HCT116 (cell line): ENCODE results near the gene INKA2. TPM values are rescaled to one million over a fixed set of nuclear protein-coding genes. Genes with fewer than 3 reads are reported as not detected.

ENCODE experiments used
- ATAC-seq: fragments of 200-7000 bp; cut with Tn5 transposase; 2 replicates; pipeline ENCODE4 v1.9.1; 2020; ENCODE audit warnings: mild to moderate bottlenecking, moderate library complexity
- BruUV-seq: library from RNA; stranded (reverse); fragments of 400-500 nt; replicated peaks from 2 replicates; lab custom pipeline; 2021; lab: Mats Ljungman, UMichigan
- CTCF ChIA-PET: fragments of 300-600 bp; sonication (Branson Sonifier 250); formaldehyde crosslinking; loops from one replicate; lab custom pipeline; 2021; ENCODE audit warnings: antibody characterized with exemption; lab: Charles Lee
- POLR2A ChIA-PET: fragments of 300-600, 350-600 bp; sonication (Branson Sonifier 250); formaldehyde crosslinking; loops from one replicate; lab custom pipeline; 2021; ENCODE audit warnings: antibody characterized with exemption; lab: Charles Lee
- RAD21 ChIA-PET, 2 experiments: fragments of 300-600 bp; sonication (Branson Sonifier 250); formaldehyde crosslinking; loops; one replicate each; lab custom pipeline; 2023; ENCODE audit warnings: low total read pairs in 2 of 2; ENCODE audit not compliant: uncharacterized antibody in 2 of 2, unreplicated experiment in 2 of 2, low non-redundant PET in 1 of 2; lab: Charles Lee
- DNase-seq: peaks from one replicate; pipeline ENCODE4 v3.0.0-alpha.2; 2010; ENCODE audit warnings: low read depth, low spot score
- H2AFZ ChIP-seq: fragments of 200-600 bp; shearing (Covaris generic), sonication (generic); 2 replicates; pipeline ENCODE4 v1.6.1; 2017; ENCODE audit warnings: low read depth, mixed run types, mixed read lengths, antibody characterized with exemption, low read length; ENCODE audit not compliant: poor library complexity, severe bottlenecking
- H3K27ac ChIP-seq: 2 replicates; pipeline ENCODE4 v1.5.1; 2012; ENCODE audit warnings: low read depth, low read length
- H3K27me3 ChIP-seq: fragments of 200-600 bp; sonication (generic); 2 replicates; pipeline ENCODE4 v1.6.1; 2016; ENCODE audit warnings: mixed run types, low read length, mixed read lengths; ENCODE audit not compliant: insufficient read depth
- H3K36me3 ChIP-seq, 2 experiments: fragments of 200-500 bp in 1 of 2; fragments of 200-600 bp in 1 of 2; sonication (Bioruptor generic) in 1 of 2; sonication (generic) in 1 of 2; 2 replicates each; pipeline versions ENCODE4 v1.5.1 to v1.6.1; 2014 to 2016; ENCODE audit warnings: low read length in 2 of 2, inconsistent platforms in 1 of 2, mixed read lengths in 1 of 2, mixed run types in 1 of 2; ENCODE audit not compliant: insufficient read depth in 2 of 2, control insufficient read depth in 1 of 2
- H3K4me1 ChIP-seq, 2 experiments: fragments of 200-600 bp in 1 of 2; sonication (generic) in 1 of 2; 2 replicates each; pipeline versions ENCODE4 v1.5.1 to v1.6.1; 2012 to 2017; ENCODE audit warnings: low read length in 2 of 2, inconsistent platforms in 1 of 2, mild to moderate bottlenecking in 1 of 2, mixed read lengths in 1 of 2, mixed run types in 1 of 2, moderate library complexity in 1 of 2; ENCODE audit not compliant: insufficient read depth in 2 of 2, control insufficient read depth in 1 of 2
- H3K4me2 ChIP-seq: fragments of 200-600 bp; sonication (generic); 2 replicates; pipeline ENCODE4 v1.6.1; 2017; ENCODE audit warnings: mixed run types, low read length, mixed read lengths
- H3K4me3 ChIP-seq, 2 experiments: fragments of 200-600 bp in 1 of 2; sonication (generic) in 1 of 2; replicated peaks in 1 of 2; 2 replicates each; pipeline ENCODE4 v1.5.1; 2011 to 2016; ENCODE audit warnings: low read length in 2 of 2, control low read depth in 1 of 2, low read depth in 1 of 2, mild to moderate bottlenecking in 1 of 2, mixed read lengths in 1 of 2, mixed run types in 1 of 2
- H3K79me2 ChIP-seq: fragments of 200-600 bp; sonication (generic); 2 replicates; pipeline ENCODE4 v1.6.1; 2017; ENCODE audit warnings: mild to moderate bottlenecking, mixed run types, low read length, moderate library complexity, mixed read lengths; ENCODE audit not compliant: insufficient read depth
- H3K9ac ChIP-seq: fragments of 200-600 bp; sonication (generic); 2 replicates; pipeline ENCODE4 v1.6.1; 2016; ENCODE audit warnings: low read length, mixed read lengths
- H3K9me2 ChIP-seq: fragments of 200-600 bp; sonication (generic), shearing (Covaris generic); 2 replicates; pipeline ENCODE4 v1.6.1; 2017; ENCODE audit warnings: mixed run types, mild to moderate bottlenecking, moderate library complexity; ENCODE audit not compliant: insufficient read depth
- H3K9me3 ChIP-seq, 2 experiments: fragments of 200-500 bp in 1 of 2; fragments of 200-600 bp in 1 of 2; sonication (Bioruptor generic) in 1 of 2; sonication (generic) in 1 of 2; 2 replicates each; pipeline ENCODE4 v1.6.1; 2014 to 2017; ENCODE audit warnings: low read length in 2 of 2, mixed read lengths in 2 of 2, inconsistent platforms in 1 of 2, low read depth in 1 of 2, mild to moderate bottlenecking in 1 of 2, mixed run types in 1 of 2, moderate library complexity in 1 of 2; ENCODE audit not compliant: control insufficient read depth in 1 of 2, insufficient read depth in 1 of 2
- H4K20me1 ChIP-seq: fragments of 200-600 bp; sonication (generic), shearing (Covaris generic); 2 replicates; pipeline ENCODE4 v1.6.1; 2017; ENCODE audit warnings: mixed run types, mild to moderate bottlenecking, moderate library complexity; ENCODE audit not compliant: insufficient read depth
- CBX3 ChIP-seq: IDR thresholded peaks from 2 replicates; pipeline ENCODE4 v1.6.1; 2012; ENCODE audit warnings: low read depth
- CEBPB ChIP-seq: IDR thresholded peaks from 2 replicates; pipeline ENCODE4 v1.6.1; 2012; ENCODE audit warnings: low read depth
- EGR1 ChIP-seq: IDR thresholded peaks from 2 replicates; pipeline ENCODE4 v1.6.1; 2012; ENCODE audit warnings: low read depth
- ELF1 ChIP-seq: IDR thresholded peaks from 2 replicates; pipeline ENCODE4 v1.6.1; 2012; ENCODE audit warnings: low read depth, borderline replicate concordance
- EZH2 ChIP-seq: fragments of 200-600 bp; sonication (generic); IDR thresholded peaks from 2 replicates; pipeline ENCODE4 v1.6.1; 2017; ENCODE audit warnings: antibody characterized with exemption, mixed run types
- POLR2A ChIP-seq: IDR thresholded peaks from 2 replicates; pipeline ENCODE4 v1.7.0; 2011; ENCODE audit warnings: borderline replicate concordance; ENCODE audit not compliant: insufficient read depth, insufficient read length; ENCODE audit errors: extremely low read depth
- POLR2AphosphoS5 ChIP-seq: IDR thresholded peaks from 2 replicates; pipeline ENCODE4 v1.6.1; 2011; ENCODE audit warnings: mild to moderate bottlenecking, low read depth, low read length, moderate library complexity
- RAD21 ChIP-seq: IDR thresholded peaks from 2 replicates; pipeline ENCODE4 v1.6.1; 2012; ENCODE audit warnings: low read depth, mild to moderate bottlenecking
- REST ChIP-seq: IDR thresholded peaks from 2 replicates; pipeline ENCODE4 v1.6.1; 2012; ENCODE audit warnings: low read depth
- SIN3A ChIP-seq: IDR thresholded peaks from 2 replicates; pipeline ENCODE4 v1.6.1; 2012; ENCODE audit warnings: low read depth
- SP1 ChIP-seq: IDR thresholded peaks from 2 replicates; pipeline ENCODE4 v1.6.1; 2012; ENCODE audit warnings: low read depth
- TCF7L2 ChIP-seq: IDR thresholded peaks from 2 replicates; pipeline ENCODE4 v1.7.0; 2011; ENCODE audit warnings: borderline replicate concordance, inconsistent platforms; ENCODE audit not compliant: insufficient read depth, insufficient read length; ENCODE audit errors: extremely low read depth
- ZFX ChIP-seq: fragments of 450-650 bp; IDR thresholded peaks from 2 replicates; pipeline ENCODE4 v1.6.1; 2017
- intact Hi-C: fragments of 100-400 bp; cut with micrococcal nuclease; formaldehyde crosslinking; loops from 2 replicates; pipeline ENCODE4 v1.10.0; 2022
- total RNA-seq: library from RNA; stranded (reverse); gene quantifications from one replicate; pipeline ENCODE4 v1.2.1, GENCODE V29; 2021; ENCODE audit not compliant: unreplicated experiment
- TF ChIP-seq, protein P1 (sequence below): IDR thresholded peaks from 2 replicates; pipeline ENCODE4 v1.6.1; 2012

INKA2 gene
- total RNA-seq, 1 experiment from 2014 or later = 4.0 TPM

DNA sequence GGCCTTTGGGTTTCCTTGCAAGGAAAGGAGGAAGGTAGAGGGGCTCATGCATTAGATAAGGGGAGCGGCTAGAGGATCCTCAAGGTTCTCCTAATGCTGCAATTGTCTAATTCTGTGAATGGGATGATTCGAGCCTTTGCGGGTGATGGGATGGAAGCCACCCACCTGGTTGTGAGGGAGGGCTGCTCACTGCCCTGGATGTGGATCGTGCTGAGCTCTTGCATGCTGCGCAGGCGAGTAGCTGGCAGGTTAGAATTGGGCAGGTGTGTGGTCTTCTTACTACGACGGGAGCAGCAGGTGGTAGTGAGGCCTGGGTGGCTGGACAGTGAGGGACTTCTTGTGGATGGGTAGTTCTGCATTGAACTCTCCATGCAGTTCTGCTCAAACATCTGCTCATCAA, 37.7 kb upstream of the INKA2 start:
- Histone ChIP-seq H2AFZ (no peak overlapping the region), H4K20me1 (no peaks in the 10 kb centered on the region), H3K4me2 (no peak overlapping the region), H3K9ac (no peak overlapping the region), H3K9me2 (no peaks in the 10 kb centered on the region), H3K27ac (no peak overlapping the region), H3K36me3 (no peaks in the 10 kb centered on the region), H3K9me3 (no peaks in the 10 kb centered on the region), H3K27me3 (no peaks in the 10 kb centered on the region), H3K4me1 (no peaks in the 10 kb centered on the region), H3K4me3 (no peak overlapping the region), H3K79me2 (no peaks in the 10 kb centered on the region)
- BruUV-seq = no TSS peak
- ATAC-seq (no peak), DNase-seq (no peak)
- ChIA-PET POLR2A (no interaction called here), RAD21 (no interaction called here), CTCF (no interaction called here)
- TF ChIP-seq EZH2 (no peak), RAD21 (no peak), SP1 (no peak), CBX3 (no peak), ELF1 (no peak), CEBPB (no peak), SIN3A (no peak), POLR2AphosphoS5 (no peak), POLR2A (no peak), EGR1 (no peak), ZFX (no peak)
- TF ChIP-seq, protein P1, sequence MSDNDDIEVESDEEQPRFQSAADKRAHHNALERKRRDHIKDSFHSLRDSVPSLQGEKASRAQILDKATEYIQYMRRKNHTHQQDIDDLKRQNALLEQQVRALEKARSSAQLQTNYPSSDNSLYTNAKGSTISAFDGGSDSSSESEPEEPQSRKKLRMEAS = no peak
- intact Hi-C loops = no loop called here

GRCh38 chr1:111776391-111776790, 37.2 kb upstream of the INKA2 start:
- RAD21 ChIA-PET = no interaction called here
- intact Hi-C loops = no loop called here

More at GRCh38 chr1:111776391-111776790, 37.2 kb upstream of the INKA2 start:
- no peaks in the 10 kb centered on the region for H3K27me3 ChIP-seq
- H3K79me2 ChIP-seq = no peaks in the 10 kb centered on the region
- ATAC-seq (no peak), DNase-seq (no peak)
- H3K27ac ChIP-seq = no peak overlapping the region
- no peaks in the 10 kb centered on the region for H3K9me2 ChIP-seq
- no peaks in the 10 kb centered on the region for H4K20me1 ChIP-seq
- no peak overlapping the region for H2AFZ ChIP-seq
- no TSS peak for BruUV-seq
- H3K9ac ChIP-seq = no peak overlapping the region
- H3K4me1 ChIP-seq = no peaks in the 10 kb centered on the region
- TF ChIP-seq TCF7L2 (no peak), REST (no peak)
- no peaks in the 10 kb centered on the region for H3K9me3 ChIP-seq
- POLR2A ChIA-PET = no interaction called here
- H3K36me3 ChIP-seq = no peaks in the 10 kb centered on the region
- no peak overlapping the region for H3K4me2 ChIP-seq
- H3K4me3 ChIP-seq = no peak overlapping the region
- CTCF ChIA-PET = no interaction called here
